Measurements from ENCODE around the gene ADAMTS17. TPM values are rescaled to one million over a fixed set of nuclear protein-coding genes. Genes with fewer than 3 reads are reported as not detected.

Gene ADAMTS17
- total RNA-seq, 1 donor from 2014 or later, result not detected

DNA sequence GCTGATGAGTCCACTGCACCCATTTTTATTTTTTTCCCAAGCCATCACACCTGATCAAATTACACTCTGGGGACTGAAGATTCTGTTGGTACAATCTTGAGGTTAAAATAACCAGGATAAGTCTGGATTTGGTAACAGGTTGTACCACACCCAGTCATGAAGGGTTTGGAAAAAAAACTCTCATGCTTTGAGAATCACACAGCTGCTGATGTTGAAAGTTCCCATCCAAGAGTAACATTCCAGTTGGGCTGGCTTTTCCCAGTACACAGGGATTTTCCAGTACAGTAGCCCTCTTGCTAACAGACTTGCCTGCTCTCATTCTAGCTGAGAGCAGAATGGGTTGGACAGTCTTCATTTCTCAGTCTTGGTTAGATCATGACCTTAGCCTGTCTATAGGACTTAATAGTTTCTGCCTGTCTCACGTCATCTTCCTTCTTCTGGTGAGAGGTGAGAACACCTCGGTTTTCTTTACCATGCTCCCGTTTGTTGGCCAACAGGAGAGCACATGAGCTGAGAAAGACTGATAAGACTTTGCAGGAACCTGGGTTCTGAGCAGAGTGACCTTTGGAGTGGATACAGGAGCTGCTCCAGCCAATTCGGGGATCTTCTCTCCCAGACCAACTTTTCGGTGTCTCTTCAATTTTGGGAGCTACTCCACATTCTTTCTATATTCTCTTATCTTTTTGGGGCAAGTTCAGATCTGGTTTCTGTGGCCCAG lies 308.5 kb downstream of the ADAMTS17 start:
- no peak for DNase-seq (ENCODE audit: extremely low read depth, low read depth, low spot score)

DNA sequence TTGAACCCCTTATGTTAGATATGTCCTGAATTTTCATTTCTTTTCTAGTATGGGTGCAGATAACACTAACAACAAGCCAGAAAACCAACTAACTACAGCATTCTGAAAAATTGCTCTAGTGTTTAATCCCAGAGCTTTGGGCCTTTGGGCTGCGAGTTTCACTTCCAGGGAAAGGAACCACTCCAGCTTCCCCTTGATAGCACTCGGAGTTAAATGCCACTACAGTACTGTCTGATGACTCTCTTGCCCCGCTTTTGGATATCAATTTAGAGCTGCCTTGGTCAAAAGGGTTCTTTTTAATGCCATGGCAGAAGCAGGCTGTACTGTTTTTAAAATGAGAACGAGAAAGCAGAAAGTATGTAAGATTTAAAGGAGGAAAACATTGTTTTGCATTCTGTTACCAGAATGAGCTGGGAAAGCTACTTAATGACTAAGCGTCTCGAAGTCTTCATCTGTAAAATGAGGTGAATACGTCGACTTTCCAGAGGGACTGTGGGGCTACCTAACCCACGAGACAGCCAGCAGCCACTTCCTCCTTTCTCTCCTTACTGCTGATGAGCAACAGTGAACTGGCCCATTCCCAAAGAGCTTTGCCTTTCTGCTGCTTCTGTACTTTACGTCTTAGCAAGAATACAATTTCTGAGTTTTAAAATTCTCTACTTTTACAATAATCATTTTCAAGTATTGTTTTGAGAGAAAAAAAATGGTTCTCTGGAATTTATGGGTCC lies 309.3 kb downstream of the ADAMTS17 start:
- no peak for DNase-seq (ENCODE audit: extremely low read depth, low read depth, low spot score)

DNA sequence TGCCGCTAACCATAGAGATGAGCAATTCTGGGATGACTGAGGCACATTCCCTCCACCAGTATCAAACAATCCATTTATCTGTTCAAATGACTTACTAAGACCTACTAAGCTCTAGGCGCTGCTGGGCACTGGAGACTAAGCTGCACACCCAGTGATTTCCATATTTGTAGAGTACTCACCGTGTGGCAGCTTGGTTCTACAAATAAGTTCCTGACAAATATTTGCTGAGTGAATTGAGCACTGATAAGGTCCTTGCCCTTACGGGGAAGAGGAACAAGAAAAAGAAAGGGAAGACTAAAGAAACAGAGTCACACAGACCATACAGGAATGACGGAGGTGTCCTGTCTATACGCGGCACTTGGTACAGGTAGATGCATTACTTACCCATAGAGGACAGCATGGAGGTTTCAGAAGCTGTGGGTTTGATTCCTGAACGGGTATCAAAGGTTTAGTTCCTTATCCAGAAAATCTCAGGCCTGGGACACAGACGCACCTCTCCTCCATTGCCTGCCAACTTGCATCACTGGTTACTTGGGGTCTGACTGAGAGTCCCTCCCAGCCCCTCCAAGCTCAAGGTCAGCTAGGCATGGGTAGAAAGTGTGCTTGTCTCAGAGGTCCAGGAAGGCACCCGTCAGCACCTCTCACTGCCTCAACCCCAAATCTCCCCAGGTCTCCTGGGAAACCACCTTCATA lies 310.0 kb downstream of the ADAMTS17 start:
- DNase-seq (ENCODE audit: extremely low read depth, low read depth, low spot score), result no peak

DNA sequence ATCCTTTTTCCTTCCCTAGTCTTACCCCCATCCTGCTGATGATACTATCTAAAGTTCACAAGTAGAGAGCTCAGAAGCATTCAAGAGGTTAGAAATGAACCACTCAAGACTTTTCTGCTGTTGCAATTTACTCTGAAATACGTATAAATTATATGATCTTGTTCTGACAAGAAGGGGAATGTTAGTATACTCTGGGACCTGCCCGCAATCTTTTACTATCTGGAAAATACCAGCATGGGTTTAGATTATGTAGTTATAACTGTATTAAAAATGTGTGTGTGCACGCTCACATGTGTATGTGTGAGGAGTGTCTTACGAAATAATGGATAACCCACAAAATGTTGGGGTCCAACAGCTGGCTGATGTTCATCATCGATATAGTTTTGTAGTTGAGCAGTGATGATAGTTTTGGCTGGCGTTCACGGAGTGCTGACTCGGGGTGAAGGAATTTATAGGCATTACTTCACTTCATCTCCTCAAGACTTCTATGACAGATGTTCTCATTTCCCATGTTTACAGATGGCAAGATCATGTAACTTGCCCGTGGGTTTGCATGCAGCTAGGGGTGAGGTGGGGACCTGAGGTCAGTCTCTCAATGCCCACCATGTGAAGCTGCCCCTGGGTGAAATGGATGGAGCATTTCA lies 311.1 kb downstream of the ADAMTS17 start:
- DNase-seq (ENCODE audit: extremely low read depth, low read depth, low spot score), result no peak

DNA sequence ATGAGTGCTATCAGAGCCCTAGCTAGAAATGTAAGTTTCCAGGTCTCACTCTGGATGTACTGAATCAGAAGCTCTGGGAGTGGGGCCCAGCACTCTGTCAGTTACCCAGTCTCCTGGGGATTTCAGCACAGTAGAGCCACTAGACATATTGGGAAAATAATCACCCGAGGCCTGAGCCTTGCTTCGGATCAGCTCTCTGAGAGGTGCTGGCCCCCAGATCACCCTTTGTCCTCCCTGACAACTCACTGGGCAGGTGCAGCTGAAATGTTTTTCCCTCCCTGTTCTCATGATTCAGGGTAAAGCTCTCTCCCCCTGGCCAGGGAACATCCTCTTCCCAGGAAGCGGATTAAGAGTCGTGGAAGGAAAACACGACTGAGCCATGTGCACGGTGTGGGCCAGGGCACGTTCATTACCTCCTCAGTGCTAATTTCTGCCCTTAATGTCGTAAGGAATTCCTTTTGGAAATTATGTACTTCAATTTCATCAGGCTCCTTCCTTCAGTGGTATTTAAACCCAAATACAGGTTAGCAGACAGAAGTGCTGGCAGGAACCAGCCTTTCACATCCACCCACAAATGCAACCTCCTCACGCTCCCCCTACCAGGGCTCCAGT lies 311.8 kb downstream of the ADAMTS17 start:
- DNase-seq (ENCODE audit: extremely low read depth, low read depth, low spot score), result no peak

DNA sequence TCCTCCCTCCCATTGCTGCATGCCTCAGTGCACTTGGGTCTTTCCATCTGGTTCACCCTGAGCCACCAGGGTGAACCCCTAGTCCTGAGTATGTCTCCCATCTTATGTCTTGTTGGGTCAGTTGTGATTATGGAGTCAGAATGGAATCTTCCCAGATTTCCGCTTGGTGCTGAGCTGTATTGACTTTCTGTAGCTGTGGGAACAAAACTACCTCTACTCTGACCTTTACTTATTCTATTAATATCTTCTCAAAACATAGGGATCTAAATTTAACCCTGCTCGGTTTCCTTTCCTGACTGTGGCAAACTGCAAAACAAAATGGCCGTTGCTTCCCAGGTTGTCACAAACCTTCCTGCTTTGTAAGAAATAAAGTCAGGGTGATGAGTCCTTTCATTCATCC lies 312.7 kb downstream of the ADAMTS17 start:
- DNase-seq (ENCODE audit: extremely low read depth, low read depth, low spot score), result no peak

DNA sequence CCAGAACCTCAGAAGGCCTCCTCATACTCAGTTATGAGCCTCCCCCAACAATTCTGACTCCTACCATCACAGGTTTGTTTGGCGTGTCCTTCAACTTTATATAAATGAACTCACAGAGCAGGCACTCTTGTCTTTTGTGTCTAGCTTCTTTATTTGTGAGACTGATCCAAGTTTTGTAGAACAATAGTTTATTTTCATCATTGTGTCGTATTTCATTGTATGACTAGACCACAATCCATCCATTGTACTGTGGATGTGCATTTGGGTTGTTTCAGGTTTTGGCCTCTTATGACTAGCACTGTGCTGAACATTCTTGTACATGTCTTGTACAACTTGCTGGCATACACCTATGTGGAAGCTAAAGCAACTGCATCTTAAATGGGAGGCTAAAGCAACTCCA lies 315.7 kb downstream of the ADAMTS17 start:
- DNase-seq (ENCODE audit: extremely low read depth, low read depth, low spot score), result no peak

DNA sequence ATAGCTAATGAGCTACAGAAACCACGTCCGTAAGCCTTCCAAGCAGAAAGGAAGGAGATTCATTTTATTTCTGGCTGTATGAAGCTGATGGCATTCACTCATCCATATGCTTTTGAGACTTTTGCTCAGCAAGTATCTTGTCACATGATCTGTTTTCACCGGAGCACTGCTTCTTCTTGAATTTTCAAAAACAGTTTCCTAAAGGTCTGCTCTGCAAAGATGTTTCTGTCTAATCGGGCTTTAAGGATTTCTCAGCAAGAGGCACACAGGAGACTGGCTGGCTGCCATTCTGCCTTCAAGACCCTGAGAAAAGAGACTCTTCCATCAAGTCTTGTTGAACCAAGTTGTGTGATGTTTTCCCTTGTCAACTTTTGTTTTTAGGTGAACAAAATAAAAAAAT lies 319.0 kb downstream of the ADAMTS17 start:
- no peak for DNase-seq (ENCODE audit: extremely low read depth, low read depth, low spot score)

DNA sequence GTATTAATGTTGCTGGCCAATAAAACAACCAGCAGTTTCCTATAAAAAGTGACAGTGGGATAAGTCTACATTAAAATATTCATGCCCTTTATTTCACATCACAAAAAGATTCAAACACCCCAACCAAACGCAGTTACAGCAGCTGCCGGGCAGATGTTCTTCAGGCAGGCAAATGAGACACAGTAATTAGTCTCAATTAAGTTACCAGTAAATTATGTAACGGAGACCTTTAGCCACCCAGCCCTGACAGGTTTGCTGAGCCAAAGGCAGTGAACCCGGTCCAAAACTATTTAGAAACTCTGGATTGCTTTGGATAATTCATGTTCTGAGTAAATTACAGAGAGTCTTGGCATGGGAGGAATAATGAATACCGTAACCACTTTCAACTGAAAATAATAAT lies 319.4 kb downstream of the ADAMTS17 start:
- no peak for DNase-seq (ENCODE audit: extremely low read depth, low read depth, low spot score)

DNA sequence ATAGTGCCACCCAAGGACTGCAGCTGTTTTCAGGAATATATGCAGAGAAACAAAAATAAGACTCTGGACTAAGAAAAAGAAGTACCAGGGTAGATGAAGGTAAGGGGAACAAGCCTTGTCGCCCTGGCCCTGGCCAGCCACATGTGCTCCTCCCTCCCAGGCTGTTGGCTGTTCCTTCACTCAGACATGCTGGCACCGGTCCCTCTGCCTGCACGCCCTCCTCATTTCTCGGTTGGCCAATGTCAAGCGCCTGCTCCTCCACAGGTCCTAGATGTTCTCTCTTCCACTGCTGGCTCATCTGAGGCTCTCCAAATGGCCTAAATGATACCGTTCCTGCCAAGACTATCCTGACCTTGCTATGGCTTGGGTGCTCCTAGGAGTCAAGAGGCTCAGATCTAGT lies 320.1 kb downstream of the ADAMTS17 start:
- no peak for DNase-seq (ENCODE audit: extremely low read depth, low read depth, low spot score)

DNA sequence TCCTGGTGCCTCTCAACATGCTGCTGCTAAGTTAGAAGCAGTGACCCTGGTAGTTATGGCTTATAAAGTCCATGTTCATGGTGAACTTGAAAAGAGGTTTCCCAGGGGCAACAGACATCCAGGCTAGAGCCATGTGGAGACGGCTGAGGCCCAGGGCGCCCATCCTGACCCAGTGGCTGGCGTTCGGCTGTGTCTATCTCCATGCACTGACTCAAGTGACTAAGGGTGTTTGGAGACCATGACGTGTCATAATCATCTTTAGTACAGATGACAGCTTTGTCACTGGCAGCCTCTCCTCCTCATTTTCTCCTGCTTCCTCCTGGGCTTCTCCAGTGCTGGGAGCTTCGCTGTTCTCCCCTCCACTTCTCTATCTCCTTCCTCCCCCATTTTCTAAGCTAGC lies 321.2 kb downstream of the ADAMTS17 start:
- no peak for DNase-seq (ENCODE audit: extremely low read depth, low read depth, low spot score)

DNA sequence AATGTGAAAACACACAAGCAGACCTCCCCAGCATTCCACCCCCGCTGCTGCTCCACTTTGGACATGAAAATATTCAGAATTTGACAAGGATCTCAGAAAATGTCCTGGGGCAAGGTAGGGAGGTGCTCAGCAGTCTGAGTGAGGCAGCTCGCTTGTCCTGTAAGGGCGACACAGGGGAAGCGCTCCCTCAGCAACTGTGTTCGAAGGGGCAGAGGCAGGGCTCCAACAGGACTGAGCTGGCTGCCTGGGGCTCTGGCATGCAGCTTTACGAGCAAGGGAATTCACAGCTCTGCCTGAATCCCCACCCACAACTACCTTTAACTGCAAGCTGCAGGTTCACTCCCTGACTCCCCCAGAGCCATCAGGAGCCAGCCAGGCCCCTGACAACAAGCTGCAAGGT lies 321.6 kb downstream of the ADAMTS17 start:
- no peak for DNase-seq (ENCODE audit: extremely low read depth, low read depth, low spot score)

DNA sequence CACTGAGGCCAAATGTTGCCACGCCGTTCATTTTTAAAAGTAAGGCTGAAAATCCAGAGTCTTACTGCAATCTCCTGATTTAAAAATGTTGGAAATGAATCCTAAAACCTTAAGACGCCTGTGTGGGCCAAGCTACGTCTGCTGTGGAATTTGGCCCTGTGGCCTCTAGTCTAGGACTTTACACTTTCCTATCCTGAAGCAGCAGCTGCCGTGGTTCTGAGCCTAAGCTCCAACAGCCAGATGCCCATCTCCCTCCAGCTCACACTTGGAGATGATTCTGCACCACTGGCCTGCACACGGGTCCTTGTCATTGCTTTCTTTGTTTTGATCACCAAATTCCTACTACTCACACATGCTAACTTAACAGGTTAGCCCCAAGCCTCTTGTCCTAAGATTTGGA lies 322.2 kb downstream of the ADAMTS17 start:
- no peak for DNase-seq (ENCODE audit: extremely low read depth, low read depth, low spot score)

DNA sequence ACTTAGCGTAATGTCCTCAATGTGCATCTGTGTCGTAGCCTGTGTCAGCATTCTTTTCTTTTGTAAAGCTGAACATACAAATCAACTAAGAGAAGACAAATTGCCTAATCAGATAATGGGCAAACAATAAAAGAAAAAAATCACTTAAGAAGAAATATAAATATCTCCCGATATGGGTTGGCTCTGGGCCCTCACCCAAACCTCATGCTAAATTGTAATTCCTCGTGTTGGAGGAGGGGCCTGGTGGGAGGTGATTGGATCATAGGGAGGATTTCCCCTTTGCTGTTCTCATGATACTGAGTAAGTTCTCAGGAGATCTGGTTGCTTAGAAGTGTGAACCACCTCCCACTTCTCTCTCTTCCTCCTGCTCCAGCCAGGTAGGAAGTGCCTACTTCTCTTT lies 323.6 kb downstream of the ADAMTS17 start:
- no peak for DNase-seq (ENCODE audit: extremely low read depth, low read depth, low spot score)

DNA sequence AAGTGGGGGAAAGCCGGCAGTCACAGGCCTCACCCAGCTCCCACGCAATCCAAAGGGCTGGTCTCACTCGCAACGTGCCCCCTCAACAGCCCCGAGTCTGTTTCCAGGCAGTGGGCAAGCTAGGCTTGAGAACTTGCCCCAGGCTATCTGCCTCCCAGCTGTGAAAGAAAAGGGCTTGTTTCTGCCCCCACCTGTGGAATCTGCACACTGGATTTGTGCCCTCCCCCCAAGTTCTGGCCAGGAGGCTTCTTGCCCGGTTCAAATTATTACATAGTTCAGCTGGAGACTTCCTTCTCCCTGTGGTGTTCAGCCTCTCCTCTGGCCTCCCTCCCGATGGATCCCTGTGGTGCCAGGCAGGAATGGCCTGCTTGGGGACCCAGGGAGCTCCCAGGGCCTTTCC lies 324.6 kb downstream of the ADAMTS17 start:
- DNase-seq (ENCODE audit: extremely low read depth, low read depth, low spot score), result no peak

DNA sequence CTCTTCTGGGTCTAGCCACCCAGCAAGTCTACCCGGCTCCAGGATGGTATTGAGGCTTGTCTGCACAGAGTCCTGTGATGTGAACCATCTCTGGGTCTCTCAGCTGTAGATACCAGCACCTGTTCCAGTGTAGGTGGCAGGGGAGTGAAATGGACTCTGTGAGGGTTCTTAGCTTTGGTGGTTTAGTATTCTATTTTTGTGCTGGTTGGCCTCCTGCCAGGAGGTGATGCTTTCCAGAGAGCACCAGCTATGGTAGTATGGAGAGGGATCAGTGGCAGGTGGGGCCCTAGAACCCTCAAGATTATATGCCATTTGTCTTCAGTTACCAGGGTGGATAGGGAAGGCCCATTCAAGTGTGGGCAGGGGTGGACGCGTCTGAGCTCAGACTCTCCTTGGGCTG lies 325.1 kb downstream of the ADAMTS17 start:
- no peak for DNase-seq (ENCODE audit: extremely low read depth, low read depth, low spot score)

DNA sequence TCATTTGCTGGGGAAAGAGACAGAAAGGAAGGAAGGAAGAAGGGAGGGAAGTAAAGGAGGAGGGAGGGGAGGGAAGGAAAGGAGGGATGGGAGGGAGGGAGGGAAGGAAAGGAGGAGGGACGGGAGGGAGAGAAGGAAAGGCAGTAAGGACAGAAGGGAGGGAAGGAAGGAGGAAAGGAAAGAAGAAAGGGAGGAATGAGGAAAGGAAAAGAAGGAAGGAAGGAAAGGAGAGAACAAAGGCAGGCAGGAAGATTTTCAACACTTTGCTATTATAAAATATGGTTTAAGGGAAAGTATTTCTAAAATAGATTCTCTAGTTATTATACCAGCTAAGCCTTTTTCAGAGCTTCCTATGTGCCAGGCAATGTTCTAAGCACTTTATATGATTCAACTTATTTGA lies 330.5 kb downstream of the ADAMTS17 start:
- DNase-seq (ENCODE audit: extremely low read depth, low read depth, low spot score), result no peak

DNA sequence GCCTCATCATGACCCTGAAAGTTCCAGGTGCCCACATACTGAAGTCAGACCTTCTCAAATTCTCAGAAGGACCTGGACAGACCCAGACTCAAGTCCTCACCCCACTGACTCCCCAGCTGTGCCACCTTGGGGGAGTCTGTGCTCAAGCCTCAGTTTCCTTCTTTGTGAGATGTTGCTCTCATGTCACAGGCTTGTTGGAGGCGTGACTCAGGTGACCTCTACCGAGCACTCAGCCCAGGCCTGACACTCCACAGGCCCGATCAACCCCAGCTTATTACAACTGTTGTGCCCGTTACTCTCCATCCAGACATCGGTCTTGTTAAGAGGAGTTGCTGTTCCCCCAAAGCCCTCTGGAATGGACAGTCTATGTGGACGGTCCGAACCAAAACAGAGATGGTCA lies 332.4 kb downstream of the ADAMTS17 start:
- DNase-seq (ENCODE audit: extremely low read depth, low read depth, low spot score), result no peak

DNA sequence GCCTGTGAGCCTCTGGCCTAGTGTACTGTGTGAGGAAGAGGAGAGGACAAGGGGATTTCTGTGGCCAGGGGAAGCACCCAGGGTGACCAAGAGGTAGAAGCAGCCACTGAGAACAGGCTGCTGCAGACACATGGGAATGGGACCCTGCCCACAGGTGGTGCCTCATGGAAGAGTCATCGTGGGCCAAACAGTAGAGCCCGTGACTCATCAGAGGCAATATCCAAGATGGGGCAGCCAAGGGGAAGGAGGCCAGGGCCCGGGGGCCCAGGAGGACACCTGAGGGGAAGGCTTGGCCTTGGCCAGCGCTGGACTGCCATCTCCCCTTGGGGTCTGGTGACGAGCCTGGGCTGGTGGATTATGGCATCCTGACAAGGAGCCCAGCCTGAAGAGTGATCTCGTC lies 333.5 kb downstream of the ADAMTS17 start:
- DNase-seq (ENCODE audit: extremely low read depth, low read depth, low spot score), result no peak

DNA sequence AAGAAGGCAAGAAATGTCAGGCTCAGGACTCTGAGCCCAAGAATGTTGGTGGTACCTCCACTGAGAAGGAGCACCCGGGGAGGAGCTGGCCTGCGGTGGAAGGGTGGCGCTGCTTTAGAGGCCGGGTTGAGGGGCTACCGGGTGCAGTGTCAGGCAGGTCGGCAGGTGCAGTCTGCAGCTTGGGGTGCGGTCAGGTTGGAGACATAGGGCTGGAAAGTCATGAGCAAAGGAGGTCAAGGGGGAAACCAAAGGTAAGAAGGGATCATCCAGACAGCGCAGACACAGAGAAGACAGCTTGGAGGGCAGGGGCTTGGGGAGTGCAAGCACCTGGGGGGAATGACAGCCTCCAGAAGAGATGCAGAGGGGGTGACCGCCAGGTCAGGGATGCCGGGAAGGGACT lies 334.2 kb downstream of the ADAMTS17 start:
- no peak for DNase-seq (ENCODE audit: extremely low read depth, low read depth, low spot score)

DNA sequence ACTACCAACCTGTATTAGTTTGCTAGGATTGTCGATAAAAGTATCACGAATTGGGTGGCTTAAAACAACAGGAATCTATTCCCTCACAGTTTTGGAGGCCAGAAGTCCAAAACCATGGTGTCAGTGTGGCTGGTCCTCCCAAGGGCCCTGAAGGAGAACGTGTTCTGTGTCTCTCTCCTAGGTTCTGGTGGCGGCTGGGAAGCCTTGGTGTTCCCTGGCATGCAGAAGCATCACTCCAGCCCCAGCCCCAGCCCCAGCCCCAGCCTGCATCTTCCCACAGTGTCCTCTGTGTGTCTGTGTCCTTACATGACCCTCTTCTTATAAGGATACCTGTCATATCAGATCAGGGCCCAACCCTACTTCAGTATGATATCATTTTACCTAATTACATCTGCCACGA lies 336.1 kb downstream of the ADAMTS17 start:
- DNase-seq (ENCODE audit: extremely low read depth, low read depth, low spot score), result no peak
